Neural cell (in vitro differentiated cells): ENCODE measurements around the gene CCR7. TPM values are rescaled to one million over a fixed set of nuclear protein-coding genes. Genes with fewer than 3 reads are reported as not detected.

Experiments used
- H2AFZ ChIP-seq: fragments of 200-600, 300-800 bp; sonication (generic), shearing (Covaris generic); 2 replicates; pipeline ENCODE4 v1.6.0; 2014; ENCODE audit warnings: low read depth, mild to moderate bottlenecking, antibody characterized with exemption, low read length, moderate library complexity
- H3F3A ChIP-seq: fragments of 200-600 bp; shearing (Covaris generic); 2 replicates; pipeline ENCODE4 v1.6.1; 2016; ENCODE audit warnings: mild to moderate bottlenecking, moderate library complexity, mixed read lengths, antibody characterized with exemption, low read length; ENCODE audit not compliant: insufficient read depth, poor library complexity, severe bottlenecking
- H3K27ac ChIP-seq: fragments of 200-600, 300-800 bp; sonication (generic), shearing (Covaris generic); 2 replicates; pipeline ENCODE4 v1.5.1; 2014; ENCODE audit warnings: mild to moderate bottlenecking, low read length, moderate library complexity
- H3K27me3 ChIP-seq: fragments of 300-800, 200-600 bp; sonication (generic), shearing (Covaris generic); 2 replicates; pipeline ENCODE4 v1.6.0; 2014; ENCODE audit warnings: mild to moderate bottlenecking, low read depth, low read length, moderate library complexity; ENCODE audit not compliant: insufficient read depth
- H3K36me3 ChIP-seq: fragments of 300-800, 200-600 bp; sonication (generic), shearing (Covaris generic); 2 replicates; pipeline ENCODE4 v1.5.1; 2014; ENCODE audit warnings: mild to moderate bottlenecking, antibody characterized with exemption, low read length, moderate library complexity; ENCODE audit not compliant: insufficient read depth
- H3K4me2 ChIP-seq: fragments of 300-800, 200-600 bp; sonication (generic), shearing (Covaris generic); 2 replicates; pipeline ENCODE4 v1.6.0; 2014; ENCODE audit warnings: mild to moderate bottlenecking, low read length
- H3K4me3 ChIP-seq: fragments of 300-800, 200-600 bp; sonication (generic), shearing (Covaris generic); 2 replicates; pipeline ENCODE4 v1.5.1; 2014; ENCODE audit warnings: mild to moderate bottlenecking, low read length, moderate library complexity
- H3K79me2 ChIP-seq: fragments of 200-600 bp; shearing (Covaris generic); replicated peaks from 2 replicates; pipeline ENCODE4 v1.6.0; 2014; ENCODE audit warnings: mild to moderate bottlenecking, low read length, moderate library complexity; ENCODE audit not compliant: insufficient read depth
- H3K9ac ChIP-seq: fragments of 300-800, 200-600 bp; sonication (generic), shearing (Covaris generic); 2 replicates; pipeline ENCODE4 v1.6.1; 2016; ENCODE audit warnings: mild to moderate bottlenecking, low read length, mixed read lengths
- H3K9me2 ChIP-seq: fragments of 200-600 bp; shearing (Covaris generic); 2 replicates; pipeline ENCODE4 v1.6.1; 2016; ENCODE audit warnings: mild to moderate bottlenecking, low read length, mixed read lengths; ENCODE audit not compliant: insufficient read depth
- H3K9me3 ChIP-seq: fragments of 200-600, 300-800 bp; sonication (generic), shearing (Covaris generic); 2 replicates; pipeline ENCODE4 v1.6.1; 2016; ENCODE audit warnings: mild to moderate bottlenecking, mixed run types, low read length, moderate library complexity, mixed read lengths
- H4K20me1 ChIP-seq: fragments of 200-600 bp; shearing (Covaris generic); 2 replicates; pipeline ENCODE4 v1.6.1; 2016; ENCODE audit warnings: mild to moderate bottlenecking, mixed run types; ENCODE audit not compliant: insufficient read depth
- EP300 ChIP-seq: fragments of 450-650 bp; conservative IDR thresholded peaks from 2 replicates; pipeline ENCODE4 v1.6.1; 2014; ENCODE audit warnings: antibody characterized with exemption, mild to moderate bottlenecking, moderate library complexity; ENCODE audit not compliant: poor library complexity, severe bottlenecking
- EZH2 ChIP-seq: fragments of 200-600, 300-800 bp; shearing (Covaris generic), sonication (generic); IDR thresholded peaks from 2 replicates; pipeline ENCODE4 v1.6.1; 2014; ENCODE audit warnings: antibody characterized with exemption, low read length, borderline replicate concordance, mild to moderate bottlenecking; ENCODE audit not compliant: insufficient read depth, poor library complexity, severe bottlenecking
- MXI1 ChIP-seq: fragments of 450-650 bp; conservative IDR thresholded peaks from 2 replicates; pipeline ENCODE4 v1.6.1; 2014; ENCODE audit warnings: antibody characterized with exemption, mild to moderate bottlenecking; ENCODE audit not compliant: poor library complexity, severe bottlenecking
- POLR2AphosphoS5 ChIP-seq: IDR thresholded peaks from 2 replicates; pipeline ENCODE4 v1.6.1; 2012
- RAD21 ChIP-seq: fragments of 450-650 bp; conservative IDR thresholded peaks from 2 replicates; pipeline ENCODE4 v1.6.1; 2014; ENCODE audit warnings: antibody characterized with exemption, mild to moderate bottlenecking, moderate library complexity
- SMC3 ChIP-seq: fragments of 450-650 bp; conservative IDR thresholded peaks from 2 replicates; pipeline ENCODE4 v1.6.1; 2014; ENCODE audit warnings: antibody characterized with exemption, mild to moderate bottlenecking, moderate library complexity; ENCODE audit not compliant: poor library complexity
- TAF1 ChIP-seq: IDR thresholded peaks from 2 replicates; pipeline ENCODE4 v1.6.1; 2012; ENCODE audit warnings: low read depth
- polyA plus RNA-seq: library from polyadenylated mRNA; depleted of rRNA; stranded (reverse); fragments of >200 nt; gene quantifications from 2 replicates; pipeline ENCODE4 v1.2.3, GENCODE V29; 2014
- TF ChIP-seq, protein P1 (sequence below): fragments of 450-650 bp; IDR thresholded peaks from 2 replicates; pipeline ENCODE4 v1.5.1; 2014; ENCODE audit warnings: antibody characterized with exemption, mild to moderate bottlenecking, moderate library complexity; ENCODE audit not compliant: poor library complexity, severe bottlenecking
- TF ChIP-seq, protein P2 (sequence below): IDR thresholded peaks from 2 replicates; pipeline ENCODE4 v1.6.1; 2012; ENCODE audit warnings: borderline replicate concordance

Gene CCR7
- polyA plus RNA-seq, 1 donor from 2014 or later: not detected

DNA sequence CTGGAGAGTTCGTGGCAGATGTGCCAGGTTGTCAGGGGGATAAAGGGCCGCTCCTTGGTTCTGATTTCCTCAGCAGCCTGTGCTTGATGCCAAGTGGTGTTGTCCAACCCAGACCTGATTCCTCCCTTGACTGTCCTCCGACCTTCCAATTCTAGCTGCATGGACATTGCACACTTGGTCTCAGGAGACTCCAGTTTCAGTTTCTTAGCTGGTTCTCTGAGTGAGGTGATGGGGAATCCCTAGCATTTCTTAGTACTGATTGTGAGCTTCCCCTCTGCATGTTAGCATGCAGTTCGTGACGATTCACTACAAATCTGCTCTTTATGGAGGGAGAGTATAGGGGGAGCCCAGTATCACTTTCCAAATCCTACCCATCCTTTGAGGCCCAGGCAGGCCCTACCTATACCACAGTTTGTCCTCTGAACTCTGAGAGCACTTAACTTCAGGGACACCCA lies 12.4 kb upstream of the CCR7 start:
- Histone ChIP-seq H2AFZ (no peak overlapping the region), H3K9me2 (no peaks in the 10 kb centered on the region), H3K4me2 (no peak overlapping the region), H3K9ac (no peak overlapping the region), H3K27ac (no peak overlapping the region), H3K36me3 (no peaks in the 10 kb centered on the region), H3K79me2 (no peaks in the 10 kb centered on the region), H3K4me3 (no peak overlapping the region), H3K27me3 (no peaks in the 10 kb centered on the region), H3K9me3 (no peaks in the 10 kb centered on the region), H4K20me1 (no peaks in the 10 kb centered on the region), H3F3A (no peaks in the 10 kb centered on the region)
- TF ChIP-seq, protein P1, sequence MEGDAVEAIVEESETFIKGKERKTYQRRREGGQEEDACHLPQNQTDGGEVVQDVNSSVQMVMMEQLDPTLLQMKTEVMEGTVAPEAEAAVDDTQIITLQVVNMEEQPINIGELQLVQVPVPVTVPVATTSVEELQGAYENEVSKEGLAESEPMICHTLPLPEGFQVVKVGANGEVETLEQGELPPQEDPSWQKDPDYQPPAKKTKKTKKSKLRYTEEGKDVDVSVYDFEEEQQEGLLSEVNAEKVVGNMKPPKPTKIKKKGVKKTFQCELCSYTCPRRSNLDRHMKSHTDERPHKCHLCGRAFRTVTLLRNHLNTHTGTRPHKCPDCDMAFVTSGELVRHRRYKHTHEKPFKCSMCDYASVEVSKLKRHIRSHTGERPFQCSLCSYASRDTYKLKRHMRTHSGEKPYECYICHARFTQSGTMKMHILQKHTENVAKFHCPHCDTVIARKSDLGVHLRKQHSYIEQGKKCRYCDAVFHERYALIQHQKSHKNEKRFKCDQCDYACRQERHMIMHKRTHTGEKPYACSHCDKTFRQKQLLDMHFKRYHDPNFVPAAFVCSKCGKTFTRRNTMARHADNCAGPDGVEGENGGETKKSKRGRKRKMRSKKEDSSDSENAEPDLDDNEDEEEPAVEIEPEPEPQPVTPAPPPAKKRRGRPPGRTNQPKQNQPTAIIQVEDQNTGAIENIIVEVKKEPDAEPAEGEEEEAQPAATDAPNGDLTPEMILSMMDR: no peak
- no peak for TF ChIP-seq TAF1
- TF ChIP-seq SMC3: no peak
- no peak for TF ChIP-seq EZH2
- no peak for TF ChIP-seq POLR2AphosphoS5
- no peak for TF ChIP-seq EP300
- no peak for TF ChIP-seq RAD21
- TF ChIP-seq, protein P2, sequence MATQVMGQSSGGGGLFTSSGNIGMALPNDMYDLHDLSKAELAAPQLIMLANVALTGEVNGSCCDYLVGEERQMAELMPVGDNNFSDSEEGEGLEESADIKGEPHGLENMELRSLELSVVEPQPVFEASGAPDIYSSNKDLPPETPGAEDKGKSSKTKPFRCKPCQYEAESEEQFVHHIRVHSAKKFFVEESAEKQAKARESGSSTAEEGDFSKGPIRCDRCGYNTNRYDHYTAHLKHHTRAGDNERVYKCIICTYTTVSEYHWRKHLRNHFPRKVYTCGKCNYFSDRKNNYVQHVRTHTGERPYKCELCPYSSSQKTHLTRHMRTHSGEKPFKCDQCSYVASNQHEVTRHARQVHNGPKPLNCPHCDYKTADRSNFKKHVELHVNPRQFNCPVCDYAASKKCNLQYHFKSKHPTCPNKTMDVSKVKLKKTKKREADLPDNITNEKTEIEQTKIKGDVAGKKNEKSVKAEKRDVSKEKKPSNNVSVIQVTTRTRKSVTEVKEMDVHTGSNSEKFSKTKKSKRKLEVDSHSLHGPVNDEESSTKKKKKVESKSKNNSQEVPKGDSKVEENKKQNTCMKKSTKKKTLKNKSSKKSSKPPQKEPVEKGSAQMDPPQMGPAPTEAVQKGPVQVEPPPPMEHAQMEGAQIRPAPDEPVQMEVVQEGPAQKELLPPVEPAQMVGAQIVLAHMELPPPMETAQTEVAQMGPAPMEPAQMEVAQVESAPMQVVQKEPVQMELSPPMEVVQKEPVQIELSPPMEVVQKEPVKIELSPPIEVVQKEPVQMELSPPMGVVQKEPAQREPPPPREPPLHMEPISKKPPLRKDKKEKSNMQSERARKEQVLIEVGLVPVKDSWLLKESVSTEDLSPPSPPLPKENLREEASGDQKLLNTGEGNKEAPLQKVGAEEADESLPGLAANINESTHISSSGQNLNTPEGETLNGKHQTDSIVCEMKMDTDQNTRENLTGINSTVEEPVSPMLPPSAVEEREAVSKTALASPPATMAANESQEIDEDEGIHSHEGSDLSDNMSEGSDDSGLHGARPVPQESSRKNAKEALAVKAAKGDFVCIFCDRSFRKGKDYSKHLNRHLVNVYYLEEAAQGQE: no peak
- no peak for TF ChIP-seq MXI1

DNA sequence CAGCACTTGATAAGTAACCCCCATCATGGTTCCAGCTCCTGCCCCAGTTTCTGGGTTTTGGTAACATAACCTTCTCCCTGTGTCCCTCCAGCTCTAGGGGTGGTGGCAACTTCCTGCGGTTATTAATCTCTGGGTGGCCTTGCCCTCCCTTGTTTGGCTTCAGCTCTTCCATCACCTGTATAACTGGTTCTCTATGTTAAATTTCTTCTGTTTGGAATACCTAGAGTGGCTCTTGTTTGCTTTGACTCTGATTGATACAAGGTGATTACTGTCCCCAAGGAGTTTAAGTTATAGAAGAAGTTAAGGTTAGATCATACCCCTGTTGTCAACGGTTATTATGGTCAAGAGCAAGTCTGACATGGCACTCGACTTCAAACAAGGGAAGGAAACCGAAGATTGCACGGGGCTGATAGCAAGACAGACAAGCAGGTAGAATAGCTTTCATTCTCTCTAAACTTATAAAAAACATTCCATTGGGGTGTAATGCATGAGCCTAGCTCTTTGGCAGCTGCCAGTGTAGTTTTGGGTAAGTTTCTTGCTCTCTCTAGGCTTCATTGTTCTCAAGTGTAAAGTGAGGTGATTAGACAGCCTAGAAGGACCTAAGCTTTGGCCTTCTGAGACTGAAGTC lies 11.0 kb upstream of the CCR7 start:
- Histone ChIP-seq H3K4me2 (no peak overlapping the region), H3K9me2 (no peaks in the 10 kb centered on the region), H3K27me3 (no peaks in the 10 kb centered on the region), H3K9ac (no peak overlapping the region), H3K9me3 (no peaks in the 10 kb centered on the region), H2AFZ (no peak overlapping the region), H3K36me3 (no peaks in the 10 kb centered on the region), H3F3A (no peaks in the 10 kb centered on the region), H3K79me2 (no peaks in the 10 kb centered on the region), H4K20me1 (no peaks in the 10 kb centered on the region), H3K4me3 (no peak overlapping the region), H3K27ac (no peak overlapping the region)
- TF ChIP-seq EZH2 (no peak), EP300 (no peak), TAF1 (no peak), POLR2AphosphoS5 (no peak), RAD21 (no peak), SMC3 (no peak), MXI1 (no peak)
- TF ChIP-seq, protein P2: no peak
- TF ChIP-seq, protein P1: no peak
